Retinal pigment epithelial cell (primary cell): Measurements from ENCODE around the gene CDK10.

Source experiments
- DNase-seq: peaks from one replicate; pipeline ENCODE4 v3.0.0-alpha.2; 2010; ENCODE audit warnings: low read depth
- H3K4me3 ChIP-seq: 2 replicates; pipeline ENCODE4 v1.5.1; 2011; ENCODE audit warnings: mild to moderate bottlenecking, low read length, control low read depth, moderate library complexity
- TF ChIP-seq, protein P1 (sequence below): conservative IDR thresholded peaks from 2 replicates; pipeline ENCODE4 v1.5.1; 2011; ENCODE audit warnings: low read depth, low read length, control low read depth, inconsistent platforms

CDK10 gene

DNA sequence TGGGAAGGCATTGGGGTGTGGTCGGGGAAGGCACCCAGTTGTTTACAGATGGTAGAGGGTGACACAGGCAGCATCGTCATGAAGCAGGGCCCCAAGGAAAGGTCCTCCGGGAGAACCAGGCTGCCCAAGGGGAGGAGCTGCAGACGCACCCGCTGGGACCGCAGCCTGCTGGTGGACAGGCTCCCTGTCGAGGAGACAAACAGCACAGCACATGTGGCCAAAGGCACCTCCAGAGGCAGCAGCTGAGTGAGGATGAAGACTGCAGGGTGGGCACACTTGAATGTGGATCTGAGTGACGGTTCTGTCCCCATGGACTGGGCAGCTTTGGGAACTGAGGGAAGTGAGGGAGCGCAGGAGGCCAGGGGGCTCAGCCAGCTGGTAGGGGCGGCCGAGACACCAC is 41.4 kb upstream of the CDK10 start:
- no peak for DNase-seq
- TF ChIP-seq, protein P1, sequence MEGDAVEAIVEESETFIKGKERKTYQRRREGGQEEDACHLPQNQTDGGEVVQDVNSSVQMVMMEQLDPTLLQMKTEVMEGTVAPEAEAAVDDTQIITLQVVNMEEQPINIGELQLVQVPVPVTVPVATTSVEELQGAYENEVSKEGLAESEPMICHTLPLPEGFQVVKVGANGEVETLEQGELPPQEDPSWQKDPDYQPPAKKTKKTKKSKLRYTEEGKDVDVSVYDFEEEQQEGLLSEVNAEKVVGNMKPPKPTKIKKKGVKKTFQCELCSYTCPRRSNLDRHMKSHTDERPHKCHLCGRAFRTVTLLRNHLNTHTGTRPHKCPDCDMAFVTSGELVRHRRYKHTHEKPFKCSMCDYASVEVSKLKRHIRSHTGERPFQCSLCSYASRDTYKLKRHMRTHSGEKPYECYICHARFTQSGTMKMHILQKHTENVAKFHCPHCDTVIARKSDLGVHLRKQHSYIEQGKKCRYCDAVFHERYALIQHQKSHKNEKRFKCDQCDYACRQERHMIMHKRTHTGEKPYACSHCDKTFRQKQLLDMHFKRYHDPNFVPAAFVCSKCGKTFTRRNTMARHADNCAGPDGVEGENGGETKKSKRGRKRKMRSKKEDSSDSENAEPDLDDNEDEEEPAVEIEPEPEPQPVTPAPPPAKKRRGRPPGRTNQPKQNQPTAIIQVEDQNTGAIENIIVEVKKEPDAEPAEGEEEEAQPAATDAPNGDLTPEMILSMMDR: no peak
- no peak overlapping the region for H3K4me3 ChIP-seq

DNA sequence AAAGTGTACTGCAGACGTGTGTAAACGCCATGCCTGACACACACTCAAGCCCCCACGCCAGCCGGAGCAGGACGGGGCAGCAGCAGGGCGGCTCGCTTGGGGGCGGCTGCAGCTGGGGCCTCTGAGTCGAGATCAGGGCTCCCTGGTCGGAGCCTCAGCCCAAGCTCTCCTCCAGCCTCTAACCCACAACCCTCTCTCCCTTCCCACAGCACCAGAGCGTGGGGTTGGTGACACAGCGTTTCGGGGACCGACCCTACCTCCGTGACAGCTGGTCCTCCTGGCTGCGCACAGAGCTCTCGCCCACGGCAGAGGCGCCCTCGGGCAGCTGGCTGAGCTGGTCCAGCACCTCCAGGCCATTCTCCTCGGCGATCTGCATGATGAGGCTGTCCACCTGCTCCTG is 40.2 kb upstream of the CDK10 start:
- TF ChIP-seq, protein P1: no peak
- no peak for DNase-seq
- no peak overlapping the region for H3K4me3 ChIP-seq

DNA sequence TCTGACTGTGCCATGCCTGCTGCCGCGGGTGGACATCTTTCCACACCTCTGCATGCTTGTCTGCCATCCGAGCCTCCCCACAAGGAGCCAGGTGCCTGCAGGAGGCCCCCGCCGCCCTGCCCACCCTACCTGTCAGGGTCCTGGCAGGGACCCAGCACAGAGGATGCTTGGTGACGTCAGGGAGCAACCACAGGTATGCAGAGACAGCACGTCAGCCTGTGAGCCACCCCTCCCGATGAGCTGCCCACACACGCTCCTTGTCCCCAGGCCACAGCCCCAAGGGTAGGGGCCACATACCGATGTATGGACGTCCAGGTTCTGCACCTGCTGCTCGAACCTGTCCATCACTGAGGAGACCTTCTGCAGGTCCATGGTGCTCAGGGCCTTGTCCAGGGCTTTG is 39.6 kb upstream of the CDK10 start:
- TF ChIP-seq, protein P1: no peak
- no peak overlapping the region for H3K4me3 ChIP-seq
- no peak for DNase-seq

DNA sequence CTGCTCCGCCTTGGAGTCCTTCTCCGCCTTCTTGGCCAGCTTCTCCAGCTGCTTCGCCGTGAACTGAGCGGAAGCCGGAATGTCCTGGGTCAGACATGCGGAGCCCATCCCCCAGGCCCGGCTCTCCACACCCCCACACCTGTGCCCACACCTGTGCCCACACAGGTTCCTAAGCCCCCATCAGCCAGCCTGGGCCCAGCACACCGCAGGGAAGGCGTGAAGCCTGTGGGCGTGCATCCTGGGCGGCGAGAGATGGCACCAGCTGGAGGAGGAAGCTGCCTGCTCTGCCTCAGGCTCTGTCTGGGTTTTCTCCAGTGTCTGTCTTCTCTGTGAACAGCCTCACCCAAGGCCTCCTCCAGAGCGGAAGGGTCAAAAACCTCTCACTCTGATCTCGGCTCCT is 34.9 kb upstream of the CDK10 start:
- DNase-seq: no peak
- TF ChIP-seq, protein P1: no peak
- no peak overlapping the region for H3K4me3 ChIP-seq

DNA sequence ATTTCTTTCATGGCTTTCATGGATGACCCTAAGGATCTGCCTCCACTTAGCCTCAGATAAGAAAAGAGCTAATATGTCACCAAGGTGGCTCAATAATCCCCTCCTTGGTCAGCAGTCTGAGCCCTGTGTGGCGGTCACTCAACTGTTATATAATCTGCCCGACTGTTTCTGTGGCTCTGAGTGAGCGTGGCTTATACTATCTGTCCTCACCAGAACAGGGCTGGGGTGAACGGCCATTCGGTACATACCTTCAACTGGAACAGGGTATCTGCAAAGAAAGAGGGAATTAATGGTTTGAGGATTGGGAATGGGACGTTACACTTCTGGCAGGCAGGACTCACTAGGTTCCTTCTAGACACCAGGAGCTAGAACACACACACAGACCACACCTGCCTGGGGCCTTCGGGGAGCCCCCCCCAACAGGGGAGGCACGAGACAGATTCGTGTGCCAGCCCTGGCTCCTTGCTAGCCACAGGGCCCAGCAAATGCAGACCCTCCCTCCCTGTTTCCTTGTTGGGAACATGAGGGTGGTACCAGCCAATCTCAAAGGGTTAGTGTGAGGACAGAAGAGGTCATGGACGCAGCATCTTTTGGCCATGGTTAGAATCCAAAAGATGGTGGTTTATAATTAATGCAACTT is 32.7 kb upstream of the CDK10 start:
- no peak for DNase-seq
- no peak overlapping the region for H3K4me3 ChIP-seq
- TF ChIP-seq, protein P1: no peak

DNA sequence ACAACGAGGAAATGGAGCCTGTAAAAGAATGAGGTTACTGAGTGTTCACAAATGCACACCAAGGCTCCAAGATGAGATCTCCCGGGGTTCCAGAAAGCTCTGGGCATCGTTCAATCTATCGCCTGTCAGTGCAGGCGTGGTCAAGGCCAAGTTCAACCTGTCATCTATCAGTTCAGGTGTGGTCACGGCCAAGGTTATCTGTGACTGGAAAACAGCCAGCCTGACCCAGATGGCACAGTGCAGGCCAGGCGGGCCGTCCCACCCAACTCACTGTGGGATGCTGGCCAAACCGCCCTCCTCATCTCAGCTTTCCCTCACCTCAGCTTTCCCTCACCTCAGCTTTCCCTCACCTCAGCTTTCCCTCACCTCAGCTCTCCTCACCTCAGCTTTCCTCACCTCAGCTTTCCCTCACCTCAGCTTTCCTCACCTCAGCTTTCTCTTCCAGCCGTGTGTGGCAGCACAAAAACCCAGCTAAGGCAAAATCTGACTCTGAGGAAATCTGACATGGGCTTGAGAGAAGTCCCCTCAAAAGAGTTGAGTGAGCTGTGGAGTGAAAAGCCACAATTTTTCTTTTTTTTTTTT is 31.3 kb upstream of the CDK10 start:
- DNase-seq: no peak
- TF ChIP-seq, protein P1: no peak
- H3K4me3 ChIP-seq: no peak overlapping the region

DNA sequence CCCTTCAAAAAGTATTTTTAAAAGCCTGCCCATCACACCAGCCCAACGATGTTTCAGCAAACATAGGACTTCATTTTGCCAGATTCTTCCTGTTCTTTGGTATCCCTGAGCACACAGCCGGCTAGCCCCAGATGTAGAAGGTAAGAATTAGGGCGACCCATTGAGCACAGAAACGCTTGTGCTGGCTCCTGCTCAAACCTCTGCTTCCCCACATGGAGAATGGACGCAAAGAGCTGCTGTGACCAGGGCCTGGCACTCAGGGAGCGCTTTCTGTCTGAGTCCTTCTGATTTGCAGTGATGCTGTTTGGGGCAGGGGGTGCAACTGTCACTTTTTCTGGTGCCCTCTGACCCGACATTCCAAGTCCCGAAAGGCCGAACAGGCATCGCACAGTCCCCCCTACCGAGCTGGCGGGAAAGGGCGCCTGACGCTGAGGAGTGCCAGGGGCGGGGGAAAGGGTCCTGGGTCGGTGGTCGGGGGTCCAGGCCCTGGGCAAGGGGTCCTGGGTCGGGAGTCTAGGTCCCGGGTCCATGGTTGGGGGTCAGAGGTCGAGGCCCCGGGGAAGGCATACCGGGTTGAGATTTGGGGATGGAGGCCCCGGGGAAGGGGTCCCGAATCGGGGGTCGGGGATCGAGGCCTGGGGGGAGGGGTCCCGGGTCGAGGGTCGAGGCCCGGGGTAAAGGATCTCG is 29.9 kb upstream of the CDK10 start:
- DNase-seq: no peak
- TF ChIP-seq, protein P1: no peak
- H3K4me3 ChIP-seq: peak overlapping the region; percentile 97
